Stimulated activated naive CD4-positive, alpha-beta T cell treated with Interleukin-2 at 50 U/mL for 16 hours (primary cell): ENCODE data around the gene TELO2.

ENCODE experiments used
- DNase-seq: peaks from one replicate; lab custom pipeline; 2025; lab: John Stamatoyannopoulos, UW

The TELO2 gene

DNA sequence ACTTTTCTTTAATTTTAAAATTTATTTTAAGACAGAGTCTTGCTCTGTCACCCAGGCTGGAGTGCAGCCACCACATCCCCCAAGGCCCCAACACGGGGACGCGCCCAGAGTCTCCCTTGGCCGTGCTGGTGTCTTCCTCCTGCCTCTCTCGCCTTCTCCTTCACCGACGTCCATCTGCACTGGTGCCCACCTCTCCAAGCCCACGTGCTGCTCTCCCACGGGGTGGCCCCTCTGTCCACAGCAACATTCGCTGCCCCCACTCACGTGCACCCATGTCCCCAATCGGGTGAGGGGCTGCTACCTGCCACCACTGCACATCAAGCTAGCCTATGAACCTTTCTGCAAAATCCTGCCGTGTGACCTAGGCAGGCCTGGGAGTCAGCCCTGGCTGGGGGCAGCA lies 43.4 kb downstream of the TELO2 start:
- DNase-seq: no peak

DNA sequence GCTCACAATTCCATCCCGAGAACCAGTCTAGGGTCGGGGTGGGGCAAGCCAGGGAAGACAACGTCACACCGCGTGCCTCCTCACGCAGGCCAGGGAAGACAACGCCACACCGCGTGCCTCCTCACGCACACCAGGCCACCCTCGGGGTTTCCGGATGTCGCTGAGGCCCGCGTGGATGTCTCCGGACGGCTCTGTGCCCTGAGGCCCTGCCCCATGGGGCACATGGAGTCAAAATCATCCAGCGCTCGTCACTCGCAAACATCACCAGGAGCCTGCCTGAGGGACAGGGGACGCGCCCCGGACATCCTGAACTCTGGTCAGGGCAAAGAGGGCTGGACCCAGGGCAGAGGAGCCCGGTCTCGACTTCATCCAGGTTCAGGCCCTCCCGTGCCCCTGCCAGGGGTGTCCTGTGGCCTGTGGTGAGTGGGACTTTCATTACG lies 44.0 kb downstream of the TELO2 start:
- DNase-seq: no peak

DNA sequence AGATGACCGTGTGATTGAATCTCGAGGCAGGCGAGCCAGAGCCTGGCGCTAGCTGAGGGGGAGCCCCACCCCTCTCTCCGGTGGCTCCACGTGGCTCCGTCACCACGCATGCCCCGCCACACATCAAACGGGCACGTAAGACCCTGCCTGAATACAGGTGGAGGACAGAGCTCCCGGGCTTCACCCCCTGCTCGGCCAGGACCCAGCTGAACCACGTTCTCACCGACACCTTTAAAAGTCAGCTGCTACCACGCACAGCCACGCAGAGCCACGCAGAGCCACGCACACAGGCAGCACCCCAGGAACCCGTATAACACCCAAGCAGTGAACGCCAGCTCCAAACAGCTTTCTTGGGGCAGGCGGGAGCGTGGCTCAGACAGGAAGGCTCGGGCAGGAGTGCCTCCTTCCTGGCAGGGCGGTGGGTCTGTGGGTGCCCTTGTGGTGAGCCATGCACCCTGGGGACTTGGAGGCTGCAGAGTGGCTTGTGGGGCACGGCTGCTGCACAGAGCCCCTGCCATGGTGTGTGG lies 44.7 kb downstream of the TELO2 start:
- no peak for DNase-seq

DNA sequence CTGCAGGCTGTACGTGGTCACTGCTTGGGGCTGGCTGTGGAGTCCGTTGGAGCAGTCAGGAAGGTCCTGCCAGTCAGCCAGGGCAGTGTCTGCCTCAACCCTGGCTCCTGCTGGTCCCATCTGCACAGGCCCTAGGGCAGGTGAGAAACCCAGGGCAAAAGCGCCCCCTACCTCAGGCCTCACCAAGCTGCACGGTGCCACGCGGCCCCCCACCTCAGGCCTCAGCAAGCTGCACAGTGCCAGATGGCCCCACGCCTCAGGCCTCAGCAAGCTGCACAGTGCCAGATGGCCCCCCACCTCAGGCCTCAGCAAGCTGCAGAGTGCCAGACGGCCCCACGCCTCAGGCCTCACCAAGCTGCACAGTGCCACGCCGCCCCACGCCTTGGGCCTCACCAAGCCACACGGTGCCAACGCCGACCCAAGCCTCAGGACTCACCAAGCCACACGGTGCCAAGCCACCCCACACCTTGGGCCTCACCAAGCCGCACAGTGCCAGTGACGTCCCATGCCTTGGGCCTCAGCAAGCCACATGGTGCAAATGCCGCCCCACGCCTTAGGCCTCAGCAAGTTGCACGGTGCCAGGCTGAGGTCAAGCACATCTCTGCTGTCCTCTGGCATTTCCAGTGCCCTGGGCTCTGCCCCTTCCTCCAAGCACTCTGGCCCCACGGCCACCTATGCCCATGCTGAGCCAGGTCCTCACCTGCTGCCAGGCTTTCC lies 45.8 kb downstream of the TELO2 start:
- no peak for DNase-seq

DNA sequence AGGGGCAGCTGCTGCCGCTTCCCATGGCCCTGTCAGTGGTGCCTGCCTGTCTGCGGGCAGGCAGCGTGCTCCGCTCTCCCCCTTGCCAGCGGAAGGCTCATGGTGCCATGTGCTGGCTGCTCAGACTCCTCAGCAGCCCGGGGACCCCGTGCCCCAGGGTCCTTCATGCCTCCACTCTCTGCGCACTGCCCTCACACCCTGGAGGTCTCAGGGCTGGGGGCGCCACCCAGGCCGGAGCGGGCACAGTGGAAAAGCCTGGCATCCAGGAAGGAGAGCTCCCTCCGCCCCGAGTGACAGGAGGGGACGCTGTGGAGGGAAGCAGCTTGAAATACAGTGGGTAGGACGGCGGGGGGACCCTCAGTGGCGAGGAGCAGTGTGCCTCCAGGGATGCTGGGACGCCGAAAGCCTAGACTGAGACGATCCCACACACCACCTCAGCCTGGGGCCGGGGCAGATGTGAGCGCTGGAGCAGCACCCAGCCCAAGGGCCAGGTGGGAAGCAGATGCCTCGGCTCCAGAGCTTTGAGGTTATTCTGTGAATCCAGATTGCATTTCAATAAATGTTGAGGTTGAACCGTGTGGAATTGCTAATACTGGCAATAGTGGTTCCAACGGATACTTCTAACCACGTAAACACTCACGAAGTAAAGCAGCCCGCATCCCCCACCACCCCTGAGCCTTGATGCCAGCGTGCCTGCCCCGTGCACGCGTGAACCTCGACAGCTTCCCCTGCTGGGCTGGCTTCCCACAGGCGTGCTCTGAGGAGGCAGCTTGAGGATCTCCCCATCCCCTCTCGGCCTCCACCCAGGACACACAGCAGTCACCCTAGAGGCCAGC lies 46.8 kb downstream of the TELO2 start:
- DNase-seq: no peak

DNA sequence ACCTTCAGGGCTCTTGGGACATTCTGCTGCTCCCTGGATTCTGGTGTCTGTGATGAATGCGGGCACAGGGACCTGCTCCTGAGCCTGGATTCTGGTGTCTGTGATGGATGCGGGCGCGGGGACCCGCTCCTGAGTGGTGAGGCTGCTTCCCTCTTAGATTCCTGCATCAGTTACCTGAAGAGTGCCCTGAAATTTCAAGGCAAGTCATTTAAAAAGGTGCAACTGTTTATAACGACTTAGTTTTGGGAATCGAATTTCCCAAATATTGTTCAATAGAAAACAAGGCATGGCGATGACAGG lies 47.3 kb downstream of the TELO2 start:
- DNase-seq: no peak

DNA sequence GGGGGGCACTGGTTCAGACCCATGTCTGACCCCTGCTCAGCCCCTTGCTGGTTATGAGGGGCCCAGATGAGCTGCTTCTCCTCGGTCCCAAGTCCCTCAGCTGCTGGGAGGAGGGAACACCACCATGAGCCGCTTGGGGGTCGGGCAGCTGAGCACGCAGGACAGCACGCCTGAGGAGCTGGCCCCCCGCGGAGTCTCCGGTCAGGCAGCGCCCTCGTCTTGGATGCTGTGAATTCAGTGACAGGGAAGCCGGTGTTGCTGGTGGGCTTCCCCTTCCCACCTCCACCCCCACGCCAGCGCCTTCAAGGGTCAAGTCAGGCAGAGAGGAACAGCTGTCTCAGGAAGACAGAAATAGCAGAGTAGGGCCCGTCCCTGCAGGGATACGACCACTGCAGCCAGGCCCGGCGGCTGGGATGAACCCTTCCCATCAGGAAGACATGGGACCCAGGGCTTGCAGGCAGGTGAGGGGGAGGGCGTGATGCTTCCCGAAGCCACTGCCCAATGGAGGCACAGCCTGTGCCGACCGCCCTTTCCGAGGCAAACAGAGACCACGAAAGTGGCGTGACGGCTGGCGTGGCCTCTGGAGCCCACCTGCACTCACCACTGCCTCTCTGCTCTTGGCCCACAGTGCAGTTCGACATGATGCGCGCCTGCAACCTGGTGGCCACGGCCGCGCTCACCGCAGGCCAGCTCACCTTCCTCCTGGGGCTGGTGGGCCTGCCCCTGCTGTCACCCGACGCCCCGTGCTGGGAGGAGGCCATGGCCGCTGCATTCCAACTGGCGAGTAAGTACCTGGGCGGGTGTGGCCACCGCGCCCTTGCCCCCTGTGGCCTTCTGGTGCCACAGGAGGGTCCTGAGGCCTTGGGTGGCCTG lies 48.4 kb downstream of the TELO2 start:
- no peak for DNase-seq

DNA sequence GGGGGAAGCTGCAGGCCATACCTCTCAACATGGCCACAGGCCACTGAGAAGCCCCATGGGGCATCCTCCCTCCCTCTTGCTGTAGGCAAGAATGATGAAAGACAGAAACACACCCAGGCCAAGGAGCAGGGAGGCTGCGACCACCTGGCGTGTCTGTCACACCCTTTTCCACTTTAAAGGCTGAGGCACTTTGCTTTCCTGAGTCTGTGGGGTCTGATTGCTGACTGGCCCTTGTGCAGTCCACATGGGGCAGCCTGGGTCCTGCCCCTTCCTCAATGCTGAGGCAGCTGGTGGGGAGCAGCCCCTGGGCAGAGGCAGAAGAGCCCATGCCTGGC lies 49.0 kb downstream of the TELO2 start:
- no peak for DNase-seq

DNA sequence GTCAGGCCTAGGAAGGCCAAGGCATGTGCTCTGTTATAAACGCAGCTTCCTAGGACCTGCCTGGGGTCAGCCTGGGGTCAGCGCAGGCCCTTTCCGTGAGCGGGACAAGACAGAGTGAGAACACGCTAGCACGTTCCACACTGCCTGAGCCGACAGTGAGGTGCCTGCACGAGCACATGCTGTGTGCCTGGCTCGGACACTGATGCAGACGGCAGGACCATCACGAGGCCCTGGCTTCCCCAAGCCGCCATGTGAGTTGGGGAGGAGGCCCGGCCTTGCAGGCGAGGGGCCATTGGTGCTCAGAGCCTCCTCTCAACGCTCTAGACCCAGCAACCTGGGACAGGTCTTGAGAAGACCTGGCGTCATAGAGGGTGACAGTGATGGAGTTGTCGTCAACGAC lies 49.4 kb downstream of the TELO2 start:
- DNase-seq: no peak

DNA sequence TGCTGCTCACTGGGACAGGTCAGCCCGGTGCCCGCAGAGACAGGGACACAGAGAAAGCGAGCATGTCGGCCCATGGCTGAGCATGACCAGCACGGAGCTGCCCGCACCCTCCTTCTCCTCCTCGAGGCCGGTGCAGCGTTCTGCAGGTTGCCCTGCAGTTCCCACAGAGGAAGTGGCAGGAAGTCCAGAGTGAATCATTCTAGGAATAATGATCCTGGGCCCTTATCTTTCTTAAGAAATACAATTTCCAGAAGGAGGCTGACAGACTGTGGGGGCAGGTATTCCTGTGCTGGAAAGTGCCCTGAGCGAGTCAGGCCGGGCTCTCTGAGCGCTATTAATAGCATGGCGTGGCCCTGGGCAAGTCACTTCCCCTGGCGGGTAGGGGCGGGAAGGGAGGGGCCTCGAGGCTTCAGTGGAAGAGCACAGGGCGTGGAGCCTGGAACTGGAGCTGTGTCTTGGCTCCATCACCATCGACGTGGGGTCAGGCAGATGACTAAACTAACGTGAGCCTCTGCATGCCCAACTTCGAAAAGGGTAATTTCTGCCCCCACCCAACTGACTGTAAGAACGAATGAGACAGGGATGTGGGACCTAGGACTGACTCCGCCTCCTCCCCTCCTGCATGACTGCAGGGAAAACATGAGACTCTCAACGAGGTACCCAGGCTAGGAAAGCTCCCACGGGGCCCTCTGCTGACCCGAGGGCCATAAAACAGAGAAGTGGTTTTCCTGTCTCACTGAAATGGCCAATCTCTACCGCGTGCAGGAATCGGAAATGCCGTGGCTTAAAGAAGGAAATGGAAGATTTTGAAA lies 50.1 kb downstream of the TELO2 start:
- DNase-seq: peak; percentile 77

DNA sequence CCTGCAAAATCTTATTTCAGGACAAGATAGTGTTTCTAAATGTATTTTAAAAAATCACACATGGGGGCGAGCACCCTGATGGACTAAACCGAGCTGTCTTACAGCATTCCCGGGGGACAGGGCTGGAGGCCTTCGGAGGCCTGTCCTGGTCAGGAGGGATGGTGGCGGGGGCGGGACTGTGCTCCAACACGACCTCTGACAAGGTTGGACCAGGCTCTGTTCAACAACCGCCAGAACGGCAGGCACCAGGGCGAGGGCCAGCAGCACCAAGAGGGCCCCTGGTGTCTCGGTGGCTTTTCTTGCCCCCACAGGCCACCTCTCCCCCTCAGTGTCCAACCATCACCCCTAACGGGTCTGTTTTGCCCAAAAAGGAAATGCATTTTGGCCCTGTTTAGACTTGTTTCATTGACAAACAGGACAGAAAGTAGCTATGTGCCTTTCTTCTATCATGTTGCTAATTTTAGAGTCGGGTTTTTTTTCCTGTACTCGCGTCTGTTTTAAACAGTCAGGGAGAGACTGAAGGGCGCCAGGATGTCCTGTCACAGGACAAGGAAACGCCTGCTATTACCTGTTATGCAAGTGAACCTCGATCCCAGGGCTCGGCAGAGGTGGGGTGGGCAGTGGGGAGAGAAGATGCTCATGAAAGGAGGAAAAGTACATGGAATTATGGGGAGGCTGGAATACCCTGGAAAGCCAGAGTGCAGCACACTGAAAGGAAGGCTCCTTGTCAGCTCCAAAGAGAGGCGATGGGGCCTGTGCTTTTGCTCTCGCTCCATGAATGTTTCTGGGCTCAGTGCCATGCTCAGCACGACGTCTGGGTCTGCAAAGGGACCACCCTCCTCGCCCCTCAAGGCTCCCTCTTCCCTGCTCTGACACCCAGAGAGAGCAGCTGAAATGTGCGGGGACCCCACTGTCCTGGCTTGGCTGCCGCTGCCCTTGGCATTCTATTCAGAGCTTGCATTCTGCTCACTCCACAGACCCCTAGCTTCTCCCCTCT lies 52.2 kb downstream of the TELO2 start:
- no peak for DNase-seq

DNA sequence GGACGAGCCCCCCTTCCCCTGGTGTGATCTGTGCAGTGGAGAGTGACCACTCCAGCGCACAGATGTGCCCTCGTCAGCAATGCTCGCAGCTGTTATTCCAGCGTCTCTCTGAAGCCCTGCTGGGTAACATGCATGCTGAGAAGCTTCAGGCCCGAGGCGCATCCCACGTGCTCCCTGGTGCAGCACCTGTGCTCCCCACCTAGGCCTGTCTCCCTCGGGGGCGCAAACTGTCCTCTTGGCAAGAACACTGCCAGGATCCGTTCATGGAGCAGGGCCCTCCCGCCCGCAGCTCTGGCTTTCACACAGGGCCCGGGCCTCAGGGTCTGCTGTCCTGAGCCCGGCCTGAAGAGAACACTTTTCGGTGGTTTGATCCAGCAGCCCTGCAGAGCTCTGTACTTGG lies 53.3 kb downstream of the TELO2 start:
- DNase-seq: no peak

DNA sequence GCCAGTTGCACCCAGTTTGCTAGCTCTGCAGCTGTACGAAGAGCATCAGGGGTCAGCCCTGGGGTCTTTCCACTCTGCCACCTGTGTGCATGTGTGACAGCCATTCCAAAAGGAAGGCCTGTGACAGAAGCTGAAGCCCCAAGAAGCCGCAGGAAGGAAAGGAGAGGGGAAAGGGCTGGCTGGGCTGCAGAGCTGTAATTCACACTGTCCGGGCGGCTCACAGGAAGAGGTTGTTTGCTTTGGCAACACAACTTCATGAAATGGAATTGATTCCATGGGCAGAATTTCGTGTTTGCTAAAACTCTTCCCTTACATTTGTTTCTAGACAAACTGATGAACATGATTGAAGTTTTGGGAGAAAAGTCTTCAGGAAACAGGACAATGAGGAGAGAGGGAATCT lies 55.1 kb downstream of the TELO2 start:
- DNase-seq: no peak

DNA sequence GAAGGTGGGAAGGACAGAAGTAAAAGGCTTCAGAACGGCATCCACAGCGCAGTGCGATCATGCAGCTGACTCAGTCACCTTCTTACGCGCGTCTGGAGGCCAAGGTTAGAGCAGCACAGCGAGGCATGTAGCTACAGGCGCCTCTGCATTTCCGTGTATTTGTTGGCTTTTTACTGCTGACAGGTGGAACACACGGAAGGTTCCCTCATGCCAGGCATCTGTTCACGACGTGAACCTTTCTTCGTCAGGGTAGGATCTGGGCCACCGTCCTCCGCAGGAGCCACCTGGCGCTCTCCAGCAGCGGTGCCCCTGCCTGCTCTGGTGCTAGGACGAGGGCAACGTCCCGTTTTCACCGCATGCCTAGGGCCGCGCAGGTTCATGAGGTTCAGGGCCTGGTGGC lies 55.6 kb downstream of the TELO2 start:
- no peak for DNase-seq

DNA sequence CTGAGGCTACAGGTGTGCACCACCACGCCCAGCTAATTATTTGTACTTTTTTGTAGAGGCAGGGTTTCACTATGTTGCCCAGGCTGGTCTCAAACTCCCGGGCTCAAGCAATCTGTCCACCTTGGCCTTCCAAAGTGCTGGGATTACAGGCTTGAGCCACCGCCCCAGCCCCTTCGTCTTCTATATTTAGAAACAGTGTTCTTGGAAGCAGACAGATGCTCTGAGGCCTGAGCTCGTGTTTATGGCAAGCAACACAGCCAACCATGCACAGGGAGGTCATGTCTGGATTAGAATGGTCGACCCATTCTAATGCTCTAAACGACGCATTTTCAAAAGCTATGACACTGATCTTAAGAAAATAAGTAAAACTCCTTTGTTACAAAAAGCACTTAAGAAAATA lies 56.9 kb downstream of the TELO2 start:
- DNase-seq: no peak

DNA sequence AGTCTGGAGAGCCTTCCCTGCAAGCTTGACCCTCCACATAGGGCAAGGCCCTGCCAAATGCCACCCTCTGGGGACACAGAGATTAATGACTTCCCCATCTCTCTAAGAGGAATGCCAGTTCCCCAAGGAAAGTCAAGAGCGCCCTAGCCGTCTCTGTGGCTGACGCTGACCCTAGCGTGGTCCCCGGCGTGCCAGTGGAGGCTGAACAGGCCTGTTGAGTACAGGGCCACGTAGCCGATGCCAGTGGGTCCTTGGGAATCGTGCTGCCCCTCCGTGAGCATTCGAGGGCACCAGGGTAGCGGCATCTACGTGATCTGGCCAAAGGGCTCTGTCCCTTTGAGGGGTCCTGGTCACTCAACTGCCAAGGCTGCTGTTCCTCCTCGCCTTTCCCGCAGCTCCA lies 57.5 kb downstream of the TELO2 start:
- DNase-seq: no peak

DNA sequence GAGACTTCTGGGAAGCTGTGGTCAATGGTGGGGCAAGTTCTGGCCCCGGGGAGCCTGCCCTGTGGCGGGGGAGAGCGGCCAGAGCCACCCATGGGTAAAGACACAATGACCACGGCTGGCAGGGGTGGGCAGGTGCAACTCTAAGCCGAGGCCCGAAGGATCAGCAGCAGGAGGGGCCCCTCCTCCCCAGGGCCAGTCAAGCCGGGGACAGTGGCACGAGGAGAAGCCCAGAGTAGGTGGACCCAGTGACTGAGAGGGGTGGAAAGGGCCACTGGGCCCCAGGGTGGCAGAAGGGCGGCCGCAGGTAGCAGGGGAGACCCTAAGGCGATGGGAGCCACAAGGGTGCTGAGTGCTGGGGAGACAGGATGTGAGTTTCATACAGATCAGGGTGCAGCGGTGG lies 58.0 kb downstream of the TELO2 start:
- DNase-seq: no peak

DNA sequence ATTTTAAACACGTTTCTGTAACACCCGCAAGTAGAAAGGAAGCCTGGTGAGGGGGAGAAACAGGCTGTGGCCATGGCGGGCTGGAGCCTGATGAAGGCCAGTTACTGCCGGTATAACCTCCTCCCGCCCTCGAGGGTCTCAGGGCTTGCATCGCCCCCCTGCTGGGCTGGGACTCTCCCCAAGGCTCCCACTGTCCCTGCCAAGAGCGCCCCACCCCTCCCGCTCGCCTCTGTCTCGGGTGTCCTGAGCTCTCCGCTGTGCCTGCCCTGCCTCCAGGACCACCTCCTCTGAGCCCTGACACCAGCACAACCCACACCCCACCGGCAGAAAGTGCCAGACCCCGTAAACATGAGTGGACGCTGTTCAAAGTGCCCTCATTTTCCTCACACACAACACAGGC lies 59.0 kb downstream of the TELO2 start:
- DNase-seq: no peak

DNA sequence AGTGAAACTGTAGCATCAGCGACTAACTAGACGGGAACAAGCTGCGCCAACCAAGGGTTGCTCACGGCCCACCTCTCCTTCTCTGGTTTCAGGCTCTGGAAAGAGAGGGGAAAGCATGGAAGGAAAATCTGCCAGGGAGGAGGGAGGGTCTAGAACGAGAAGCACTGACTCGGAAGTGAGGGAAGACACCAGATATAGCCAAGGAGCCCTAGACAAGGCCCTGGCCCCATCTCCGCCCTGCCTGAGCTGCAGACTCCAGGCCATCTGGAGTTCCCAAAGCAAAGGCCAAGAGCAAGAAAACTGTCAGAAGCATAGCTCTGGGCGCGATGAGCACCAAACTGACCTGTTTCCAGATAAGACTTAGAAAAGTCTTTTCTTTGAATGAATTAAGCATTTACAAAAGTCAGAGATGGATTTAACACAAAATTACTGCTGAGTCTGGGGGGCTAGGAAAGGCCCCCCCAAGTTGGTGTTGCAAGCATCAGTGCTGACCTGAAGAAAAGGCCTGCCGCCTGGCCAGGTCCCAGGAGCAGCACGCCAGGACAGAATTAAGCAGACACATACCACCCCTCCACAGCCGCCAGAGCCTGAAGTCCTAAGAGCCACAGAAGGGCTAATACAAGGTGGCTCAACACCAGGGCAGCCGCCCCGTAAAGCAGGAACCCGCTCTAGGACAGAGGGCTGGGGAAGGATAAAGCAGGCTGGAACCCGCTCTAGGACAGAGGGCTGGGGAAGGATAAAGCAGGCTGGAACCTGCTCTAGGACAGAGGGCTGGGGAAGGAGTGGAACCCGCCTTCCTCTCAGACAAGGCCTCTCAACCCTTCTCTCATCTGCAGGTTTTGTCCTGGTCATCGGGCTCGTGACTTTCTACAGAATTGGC lies 61.0 kb downstream of the TELO2 start:
- DNase-seq: no peak
